Measurements from ENCODE around the gene TUBB8.
A peak's percentile ranks its signal among the peaks of the same experiment; 100 is the strongest.

- TF ChIP-seq POLR2A (IDR thresholded peaks at IDR 0.05) (no peak), CTCF (IDR thresholded peaks at IDR 0.05) (no peak), POLR2AphosphoS5 (IDR thresholded peaks at IDR 0.05) (peak; percentile 15)
Measured at GRCh38 chr10:92846-93245, 43.8 kb upstream of the TUBB8 start.
